GM20000 (cell line): ENCODE data around the gene GPR152.

Experiments used
- DNase-seq: peaks from one replicate; pipeline ENCODE4 v3.0.0; 2012; ENCODE audit warnings: low spot score
- TF ChIP-seq, protein P1 (sequence below): IDR thresholded peaks from 2 replicates; pipeline ENCODE4 v1.5.1; 2012; ENCODE audit warnings: mild to moderate bottlenecking, control low read depth; ENCODE audit errors: extremely low read depth, missing control alignments

GPR152 gene, protein sequence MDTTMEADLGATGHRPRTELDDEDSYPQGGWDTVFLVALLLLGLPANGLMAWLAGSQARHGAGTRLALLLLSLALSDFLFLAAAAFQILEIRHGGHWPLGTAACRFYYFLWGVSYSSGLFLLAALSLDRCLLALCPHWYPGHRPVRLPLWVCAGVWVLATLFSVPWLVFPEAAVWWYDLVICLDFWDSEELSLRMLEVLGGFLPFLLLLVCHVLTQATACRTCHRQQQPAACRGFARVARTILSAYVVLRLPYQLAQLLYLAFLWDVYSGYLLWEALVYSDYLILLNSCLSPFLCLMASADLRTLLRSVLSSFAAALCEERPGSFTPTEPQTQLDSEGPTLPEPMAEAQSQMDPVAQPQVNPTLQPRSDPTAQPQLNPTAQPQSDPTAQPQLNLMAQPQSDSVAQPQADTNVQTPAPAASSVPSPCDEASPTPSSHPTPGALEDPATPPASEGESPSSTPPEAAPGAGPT

DNA sequence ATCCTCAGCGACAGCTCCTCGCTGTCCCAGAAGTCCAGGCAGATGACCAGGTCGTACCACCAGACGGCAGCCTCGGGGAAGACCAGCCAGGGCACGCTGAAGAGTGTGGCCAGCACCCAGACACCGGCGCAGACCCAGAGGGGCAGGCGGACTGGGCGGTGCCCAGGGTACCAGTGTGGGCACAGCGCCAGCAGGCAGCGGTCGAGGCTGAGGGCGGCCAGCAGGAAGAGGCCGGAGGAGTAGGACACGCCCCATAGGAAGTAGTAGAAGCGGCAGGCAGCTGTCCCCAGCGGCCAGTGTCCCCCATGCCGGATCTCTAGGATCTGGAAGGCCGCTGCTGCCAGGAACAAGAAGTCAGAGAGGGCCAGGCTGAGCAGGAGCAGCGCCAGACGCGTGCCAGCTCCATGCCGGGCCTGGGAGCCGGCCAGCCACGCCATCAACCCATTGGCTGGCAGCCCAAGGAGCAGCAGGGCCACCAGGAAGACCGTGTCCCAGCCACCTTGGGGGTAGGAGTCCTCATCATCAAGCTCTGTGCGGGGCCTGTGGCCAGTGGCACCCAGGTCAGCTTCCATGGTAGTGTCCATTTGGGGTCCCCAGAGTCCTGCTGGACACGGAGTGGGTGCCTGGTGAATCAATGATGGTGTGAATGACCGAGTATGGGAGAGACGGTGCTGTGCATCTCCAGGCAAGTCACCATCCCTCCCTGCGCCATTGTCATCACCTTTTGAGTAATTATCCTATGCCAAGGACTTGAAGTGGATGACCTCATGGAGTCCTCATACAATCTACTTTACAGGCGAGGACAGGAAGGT, at the start of gene GPR152:
TSS of gene GPR152 (minus strand) at position 589 of the 812 bp plus-strand sequence. CDS start at position 584, 5 bp downstream.
- no peak for DNase-seq
- TF ChIP-seq, protein P1, sequence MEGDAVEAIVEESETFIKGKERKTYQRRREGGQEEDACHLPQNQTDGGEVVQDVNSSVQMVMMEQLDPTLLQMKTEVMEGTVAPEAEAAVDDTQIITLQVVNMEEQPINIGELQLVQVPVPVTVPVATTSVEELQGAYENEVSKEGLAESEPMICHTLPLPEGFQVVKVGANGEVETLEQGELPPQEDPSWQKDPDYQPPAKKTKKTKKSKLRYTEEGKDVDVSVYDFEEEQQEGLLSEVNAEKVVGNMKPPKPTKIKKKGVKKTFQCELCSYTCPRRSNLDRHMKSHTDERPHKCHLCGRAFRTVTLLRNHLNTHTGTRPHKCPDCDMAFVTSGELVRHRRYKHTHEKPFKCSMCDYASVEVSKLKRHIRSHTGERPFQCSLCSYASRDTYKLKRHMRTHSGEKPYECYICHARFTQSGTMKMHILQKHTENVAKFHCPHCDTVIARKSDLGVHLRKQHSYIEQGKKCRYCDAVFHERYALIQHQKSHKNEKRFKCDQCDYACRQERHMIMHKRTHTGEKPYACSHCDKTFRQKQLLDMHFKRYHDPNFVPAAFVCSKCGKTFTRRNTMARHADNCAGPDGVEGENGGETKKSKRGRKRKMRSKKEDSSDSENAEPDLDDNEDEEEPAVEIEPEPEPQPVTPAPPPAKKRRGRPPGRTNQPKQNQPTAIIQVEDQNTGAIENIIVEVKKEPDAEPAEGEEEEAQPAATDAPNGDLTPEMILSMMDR, result no peak

DNA sequence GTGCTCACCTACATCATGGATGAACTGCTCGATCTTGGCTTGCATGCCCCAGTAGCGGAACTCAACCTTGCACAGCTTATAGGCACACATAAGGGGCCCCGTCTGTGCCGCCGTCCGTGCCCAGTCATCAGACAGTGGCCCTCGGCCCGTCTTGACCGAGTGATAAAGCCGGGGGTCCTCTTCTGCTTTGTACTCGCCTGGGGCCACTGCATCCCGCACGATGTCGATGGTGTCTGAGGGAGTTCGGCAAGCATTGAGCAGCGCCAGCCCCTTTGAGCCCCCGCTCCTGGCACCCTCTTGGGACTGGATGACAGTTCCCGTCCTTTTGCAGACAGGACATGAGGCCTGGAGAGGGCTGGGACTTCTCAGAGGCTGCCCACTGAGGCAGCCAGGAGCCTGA, 49.3 kb upstream of the GPR152 start:
- no peak for DNase-seq
- TF ChIP-seq, protein P1, result no peak

DNA sequence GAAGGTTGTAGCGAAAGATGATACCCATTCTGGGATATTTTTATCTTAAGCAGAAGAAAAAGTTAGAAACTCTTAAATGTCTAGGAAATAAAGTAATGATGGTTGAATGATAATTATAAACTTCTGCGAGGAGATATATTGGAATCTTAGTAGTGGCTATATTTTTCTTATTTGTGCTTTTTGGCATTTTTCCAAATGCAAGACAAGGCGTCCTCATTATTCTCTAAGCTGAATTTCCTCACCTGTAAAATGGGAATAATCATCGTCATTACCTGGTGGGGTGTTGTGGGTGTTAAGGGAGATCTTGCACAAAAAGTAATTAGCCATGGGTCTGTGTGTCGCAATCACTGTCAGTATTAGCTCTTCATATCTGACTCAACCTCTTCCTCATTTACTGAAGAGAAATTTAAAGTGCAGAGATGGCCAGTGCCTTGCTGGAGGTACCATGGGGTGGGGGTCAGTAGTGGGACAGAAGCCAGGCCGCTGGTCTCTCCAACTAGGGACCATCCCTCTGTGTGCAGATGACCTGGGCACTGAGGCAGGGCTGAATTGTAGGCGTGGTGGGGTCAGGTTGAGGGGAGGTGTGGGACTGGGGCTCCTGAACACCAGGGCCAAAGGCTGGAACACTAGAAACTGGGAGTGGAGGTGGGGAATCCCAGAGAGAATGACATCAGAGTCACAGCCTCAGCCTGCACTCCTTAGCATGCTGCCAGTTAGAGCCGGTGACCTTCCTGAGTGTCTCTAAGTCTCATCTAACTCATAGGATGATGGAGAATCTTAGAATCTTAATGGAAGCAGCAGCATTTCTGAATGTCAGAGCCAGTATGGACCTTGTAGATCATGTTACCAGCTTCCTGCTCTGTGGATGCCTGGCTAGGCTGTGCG, 48.5 kb upstream of the GPR152 start:
- TF ChIP-seq, protein P1, result no peak
- no peak for DNase-seq

DNA sequence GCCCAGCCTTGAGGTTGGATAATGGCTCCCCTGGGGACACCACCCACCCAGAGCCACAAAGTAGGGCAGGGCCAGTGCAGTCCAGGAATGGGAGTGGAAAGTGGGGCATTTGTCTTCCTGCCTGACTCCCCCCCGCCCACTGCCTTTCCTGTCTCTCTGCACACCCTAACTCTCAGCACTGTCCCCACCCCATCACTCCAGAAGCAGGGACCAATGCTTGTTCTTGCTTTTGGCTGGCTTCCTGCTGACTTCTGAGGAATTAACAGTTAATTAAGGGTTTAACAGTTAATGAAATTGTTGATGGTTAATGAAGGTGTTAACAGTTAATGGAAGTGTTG, 47.9 kb upstream of the GPR152 start:
- no peak for DNase-seq
- TF ChIP-seq, protein P1, result no peak

DNA sequence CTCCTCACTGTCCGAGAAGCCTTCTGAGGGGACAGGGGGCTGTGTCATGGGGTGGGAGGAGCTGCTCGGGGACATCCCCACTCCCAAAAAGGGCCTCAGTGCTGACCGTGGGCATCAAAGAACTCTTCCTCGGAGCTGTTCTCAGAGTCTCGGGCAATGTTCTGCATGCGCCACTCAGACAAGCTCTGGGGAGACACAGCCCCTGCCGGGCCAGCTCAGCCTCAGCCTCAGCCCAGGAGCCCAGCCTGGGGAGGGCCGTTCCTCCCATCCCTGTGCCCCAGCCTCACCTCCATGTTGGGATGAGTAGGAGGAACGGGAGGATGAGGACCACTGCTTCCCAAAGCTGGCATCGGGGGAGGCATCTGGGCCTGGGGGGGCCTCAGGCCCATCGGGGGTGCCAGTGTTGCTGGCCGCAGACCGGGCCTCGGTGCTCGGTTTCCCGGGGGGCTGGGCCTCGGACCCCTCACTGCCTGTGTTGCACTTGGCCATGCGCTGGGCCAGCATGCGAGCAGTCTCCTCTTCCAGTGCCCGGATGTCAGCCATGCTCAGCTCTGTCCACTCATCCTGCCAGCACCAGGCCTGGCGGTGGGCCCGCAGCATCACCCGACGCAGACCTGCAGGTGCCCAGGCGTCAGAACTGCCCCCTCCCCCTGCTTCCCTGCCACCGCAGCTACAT, 47.4 kb upstream of the GPR152 start:
- TF ChIP-seq, protein P1, result no peak
- no peak for DNase-seq

DNA sequence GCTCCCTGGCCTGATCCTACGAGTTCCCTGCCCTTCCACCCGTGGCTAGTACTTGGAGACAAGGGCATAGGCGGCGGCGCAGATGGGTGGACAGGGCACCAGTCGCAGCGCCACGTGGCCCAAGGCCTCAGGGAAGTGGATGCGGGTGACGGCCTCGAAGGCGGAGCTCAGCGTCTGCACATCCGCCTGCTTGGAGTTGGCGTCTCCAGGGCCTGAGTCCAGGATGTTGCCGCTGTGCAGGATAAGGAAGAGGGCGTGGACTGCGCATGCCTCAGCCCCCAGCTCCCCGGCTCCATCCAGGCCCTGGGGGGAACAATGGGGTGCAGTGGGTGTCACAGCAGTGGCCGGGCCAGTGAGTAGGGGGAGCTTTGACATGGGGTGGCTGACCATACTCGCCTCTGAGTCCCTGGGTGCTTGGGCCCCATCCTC, 46.0 kb upstream of the GPR152 start:
- no peak for DNase-seq
- TF ChIP-seq, protein P1, result no peak
